Mesenchymal stem cell (in vitro differentiated cells and primary cell): ENCODE data around the gene CEP55.

Source experiments
- DNase-seq: peaks from one replicate; pipeline ENCODE4 v3.0.0-alpha.2; 2013
- H2AFZ ChIP-seq: one replicate; pipeline ENCODE4 v1.6.1; 2013; ENCODE audit warnings: low read depth, mild to moderate bottlenecking, control low read depth, inconsistent platforms, low read length, moderate library complexity
- H2AK5ac ChIP-seq: 2 replicates; pipeline ENCODE4 v1.6.1; 2013; ENCODE audit warnings: low read length, moderate library complexity, mild to moderate bottlenecking, inconsistent platforms; ENCODE audit not compliant: severe bottlenecking
- H2BK120ac ChIP-seq: one replicate; pipeline ENCODE4 v1.6.1; 2013; ENCODE audit warnings: low read depth, mild to moderate bottlenecking, inconsistent platforms, low read length, moderate library complexity
- H2BK12ac ChIP-seq, 2 experiments: one replicate each; pipeline ENCODE4 v1.6.1; 2013; ENCODE audit warnings: inconsistent platforms in 2 of 2, low read length in 2 of 2, mild to moderate bottlenecking in 2 of 2, moderate library complexity in 2 of 2, control low read depth in 1 of 2
- H2BK15ac ChIP-seq: one replicate; pipeline ENCODE4 v1.6.1; 2013; ENCODE audit warnings: mild to moderate bottlenecking, low read depth, inconsistent platforms; ENCODE audit not compliant: poor library complexity, severe bottlenecking
- H2BK5ac ChIP-seq: 2 replicates; pipeline ENCODE4 v1.6.1; 2013; ENCODE audit warnings: low read depth, mild to moderate bottlenecking, low read length, control low read depth, inconsistent platforms; ENCODE audit not compliant: poor library complexity, severe bottlenecking
- H3K14ac ChIP-seq, 2 experiments: one replicate each; pipeline ENCODE4 v1.6.1; 2013; ENCODE audit warnings: inconsistent platforms in 2 of 2, low read length in 2 of 2, control low read depth in 1 of 2, mild to moderate bottlenecking in 1 of 2, moderate library complexity in 1 of 2
- H3K18ac ChIP-seq, 2 experiments: one replicate each; pipeline ENCODE4 v1.6.1; 2013; ENCODE audit warnings: inconsistent platforms in 2 of 2, low read length in 2 of 2, control low read depth in 1 of 2, low read depth in 1 of 2, mild to moderate bottlenecking in 1 of 2
- H3K23ac ChIP-seq, 2 experiments: one replicate each; pipeline ENCODE4 v1.6.1; 2013; ENCODE audit warnings: inconsistent platforms in 2 of 2, low read length in 2 of 2, mild to moderate bottlenecking in 2 of 2, moderate library complexity in 2 of 2, control low read depth in 1 of 2
- H3K27ac ChIP-seq: 2 replicates; pipeline ENCODE4 v1.5.1; 2013; ENCODE audit warnings: mild to moderate bottlenecking, moderate library complexity, low read length, control low read depth, inconsistent platforms; ENCODE audit not compliant: poor library complexity, severe bottlenecking
- H3K27me3 ChIP-seq, 2 experiments: 2 replicates each; pipeline versions ENCODE4 v1.6.1 to v1.7.0; 2013; ENCODE audit warnings: low read length in 2 of 2, mild to moderate bottlenecking in 2 of 2, moderate library complexity in 2 of 2, control low read depth in 1 of 2, inconsistent platforms in 1 of 2; ENCODE audit not compliant: control insufficient read depth in 1 of 2, insufficient read depth in 1 of 2
- H3K36me3 ChIP-seq, 2 experiments: 2 replicates each; pipeline versions ENCODE4 v1.6.1 to v1.7.0; 2013; ENCODE audit warnings: low read length in 2 of 2, control low read depth in 1 of 2, inconsistent platforms in 1 of 2, low read depth in 1 of 2, mild to moderate bottlenecking in 1 of 2; ENCODE audit not compliant: insufficient read depth in 2 of 2, control insufficient read depth in 1 of 2
- H3K4ac ChIP-seq, 2 experiments: one replicate each; pipeline ENCODE4 v1.6.1; 2013; ENCODE audit warnings: inconsistent platforms in 2 of 2, low read length in 2 of 2, mild to moderate bottlenecking in 2 of 2, moderate library complexity in 2 of 2, control low read depth in 1 of 2, low read depth in 1 of 2
- H3K4me1 ChIP-seq: 2 replicates; pipeline ENCODE4 v1.6.1; 2013; ENCODE audit warnings: low read depth, low read length, control low read depth; ENCODE audit not compliant: control insufficient read depth, insufficient read depth
- H3K4me2 ChIP-seq: 2 replicates; pipeline ENCODE4 v1.6.1; 2013; ENCODE audit warnings: low read length, mild to moderate bottlenecking, inconsistent platforms; ENCODE audit not compliant: poor library complexity, severe bottlenecking
- H3K4me3 ChIP-seq, 2 experiments: 2 replicates each; pipeline versions ENCODE4 v1.5.1 to v1.7.0; 2013; ENCODE audit warnings: low read length in 2 of 2, mild to moderate bottlenecking in 2 of 2, control low read depth in 1 of 2, low read depth in 1 of 2; ENCODE audit not compliant: insufficient read depth in 1 of 2
- H3K79me1 ChIP-seq: replicated peaks from 2 replicates; pipeline ENCODE4 v1.6.1; 2013; ENCODE audit warnings: mild to moderate bottlenecking, control low read depth, low read length, inconsistent platforms; ENCODE audit not compliant: poor library complexity, severe bottlenecking
- H3K9ac ChIP-seq: 2 replicates; pipeline ENCODE4 v1.7.0; 2013; ENCODE audit warnings: mild to moderate bottlenecking, low read length, moderate library complexity
- H3K9me3 ChIP-seq: 2 replicates; pipeline ENCODE4 v1.7.0; 2013; ENCODE audit warnings: mild to moderate bottlenecking, low read length; ENCODE audit not compliant: control insufficient read depth
- H4K8ac ChIP-seq: one replicate; pipeline ENCODE4 v1.6.1; 2013; ENCODE audit warnings: inconsistent platforms, mild to moderate bottlenecking, low read length, moderate library complexity
- H4K91ac ChIP-seq: one replicate; pipeline ENCODE4 v1.6.1; 2013; ENCODE audit warnings: mild to moderate bottlenecking, low read length, inconsistent platforms
- WGBS: methylation state at CpG from one replicate; pipeline ENCODE4 v1.1.7; 2013; ENCODE audit warnings: mixed read lengths; 5-methylcytosine and 5-hydroxymethylcytosine counted together

Gene CEP55

DNA sequence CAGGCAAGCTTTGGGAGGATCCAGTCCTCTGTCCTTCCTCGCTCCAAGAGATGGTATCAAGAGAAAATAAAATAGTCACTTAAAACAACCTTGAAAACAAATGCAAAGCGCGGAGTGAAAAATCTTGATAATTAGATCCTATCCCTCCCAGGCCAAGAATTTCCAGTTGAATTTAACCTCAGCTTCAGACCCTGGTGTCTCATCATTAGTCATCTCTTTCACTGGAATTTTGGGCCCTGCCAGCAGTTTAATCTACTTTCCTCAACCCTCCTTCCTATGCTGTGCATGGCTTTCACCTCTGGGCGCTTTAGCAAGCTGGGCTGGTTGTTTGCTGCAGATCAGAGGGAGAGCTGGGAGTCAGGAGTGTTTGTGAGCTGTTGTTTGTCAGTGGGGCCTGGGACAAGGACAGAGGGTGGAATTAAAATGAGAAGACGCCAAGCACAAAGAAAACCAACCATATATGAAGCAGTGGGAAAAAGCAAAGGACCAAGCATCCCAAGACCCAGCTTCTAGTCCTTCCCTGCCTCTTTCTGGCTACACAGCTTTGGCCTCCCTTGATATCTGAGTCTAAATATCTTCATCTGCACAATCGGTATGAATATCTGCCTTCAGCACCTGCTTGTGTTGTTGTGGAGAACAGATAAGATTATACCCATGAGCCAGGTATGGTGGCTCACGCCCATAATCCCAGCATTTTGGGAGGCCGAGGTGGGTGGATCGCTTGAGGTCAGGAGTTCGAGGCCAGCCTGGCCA is 27.8 kb upstream of the CEP55 start:
- Histone ChIP-seq H3K9ac (peak overlapping the region; percentile 85), H3K9me3 (no peaks in the 10 kb centered on the region), H2BK5ac (peak overlapping the region; percentile 67), H3K79me1 (no peaks in the 10 kb centered on the region), H4K8ac (no peak overlapping the region), H3K4me3 (peak overlapping the region in 1 of 2 experiments; percentile 51), H3K23ac (no peak overlapping the region), H3K36me3 (peaks cover 25 to 30% of the 10 kb centered on the region in 2 experiments), H3K4ac (peak overlapping the region; percentile 39 to 89), H3K14ac (peak overlapping the region in 1 of 2 experiments; percentile 83), H4K91ac (no peak overlapping the region), H3K4me1 (peaks cover 30% of the 10 kb centered on the region), H2BK120ac (peak overlapping the region; percentile 74), H2AK5ac (peak overlapping the region; percentile 91), H3K27ac (peak overlapping the region; percentile 96), H2AFZ (no peak overlapping the region), H3K18ac (peak overlapping the region; percentile 56 to 59), H2BK15ac (peak overlapping the region; percentile 44), H3K27me3 (no peaks in the 10 kb centered on the region), H2BK12ac (peak overlapping the region; percentile 65 to 68), H3K4me2 (no peak overlapping the region)
- 45% methylated on average over 8 of the region's 10 CpGs for WGBS
- DNase-seq: peak; percentile 93

GRCh38 chr10:93469454-93469853 is 27.0 kb upstream of the CEP55 start:
- H3K27me3 ChIP-seq: no peaks in the 10 kb centered on the region
- peak overlapping the region; percentile 60 to 69 for H2BK12ac ChIP-seq
- H3K27ac ChIP-seq: peak overlapping the region; percentile 96
- H4K8ac ChIP-seq: peak overlapping the region; percentile 73
- H2BK120ac ChIP-seq: peak overlapping the region; percentile 82
- no peaks in the 10 kb centered on the region for H3K79me1 ChIP-seq
- H3K23ac ChIP-seq: peak overlapping the region in 1 of 2 experiments; percentile 75
- H3K36me3 ChIP-seq: peaks cover 23 to 37% of the 10 kb centered on the region in 2 experiments
- H3K4me3 ChIP-seq: no peak overlapping the region
- H3K9me3 ChIP-seq: no peaks in the 10 kb centered on the region
- WGBS: 93% methylated on average over 3 of the region's 3 CpGs
- no peak for DNase-seq
- peak overlapping the region; percentile 100 for H2BK15ac ChIP-seq
- H2BK5ac ChIP-seq: peak overlapping the region; percentile 89
- H2AFZ ChIP-seq: no peak overlapping the region
- H2AK5ac ChIP-seq: peak overlapping the region; percentile 100
- H3K4me2 ChIP-seq: no peak overlapping the region
- H3K9ac ChIP-seq: peak overlapping the region; percentile 85
- peak overlapping the region; percentile 70 to 96 for H3K18ac ChIP-seq
- peak overlapping the region in 1 of 2 experiments; percentile 96 for H3K14ac ChIP-seq
- H4K91ac ChIP-seq: peak overlapping the region; percentile 89
- peak overlapping the region; percentile 83 to 92 for H3K4ac ChIP-seq
- H3K4me1 ChIP-seq: peaks cover 30% of the 10 kb centered on the region

- Histone ChIP-seq H2BK5ac (peak overlapping the region; percentile 73), H2BK15ac (no peak overlapping the region), H3K27me3 (no peaks in the 10 kb centered on the region), H3K4me1 (peaks cover 28% of the 10 kb centered on the region), H3K79me1 (no peaks in the 10 kb centered on the region), H2BK12ac (peak overlapping the region in 1 of 2 experiments; percentile 88), H3K27ac (peak overlapping the region; percentile 84), H2AK5ac (peak overlapping the region; percentile 14), H3K9ac (peak overlapping the region; percentile 79), H2AFZ (no peak overlapping the region), H3K4ac (peak overlapping the region; percentile 18 to 80), H4K8ac (no peak overlapping the region), H3K36me3 (peaks cover 23 to 48% of the 10 kb centered on the region in 2 experiments), H3K14ac (no peak overlapping the region), H4K91ac (no peak overlapping the region), H3K4me3 (no peak overlapping the region), H3K18ac (peak overlapping the region; percentile 67 to 69), H2BK120ac (no peak overlapping the region), H3K23ac (no peak overlapping the region), H3K9me3 (no peaks in the 10 kb centered on the region), H3K4me2 (no peak overlapping the region)
- peak; percentile 98 for DNase-seq
- WGBS: 30% methylated on average over 5 of the region's 5 CpGs
These were observed 25.2 kb upstream of the CEP55 start for GRCh38 chr10:93471110-93471651.

DNA sequence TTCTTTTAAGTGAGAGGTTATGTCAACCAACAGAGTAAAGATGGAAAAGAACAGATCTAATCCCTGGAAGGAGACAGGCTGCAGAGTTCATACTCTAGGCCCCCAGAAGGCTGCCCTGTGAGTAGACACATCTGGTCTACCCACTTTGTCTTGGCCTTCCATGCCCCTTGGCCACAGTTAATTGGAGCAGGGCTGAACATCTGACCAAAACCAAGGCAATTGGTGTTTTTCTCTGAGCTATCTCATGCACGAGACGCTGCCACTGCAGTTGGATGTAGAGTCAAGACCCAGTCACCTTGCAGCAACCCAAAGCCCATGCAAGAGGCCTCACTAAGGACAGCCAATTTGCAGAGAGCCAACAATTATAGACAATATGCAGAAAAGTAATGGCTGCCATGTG is 23.3 kb upstream of the CEP55 start:
- H3K27me3 ChIP-seq: no peaks in the 10 kb centered on the region
- no peaks in the 10 kb centered on the region for H3K9me3 ChIP-seq
- H2BK5ac ChIP-seq: no peak overlapping the region
- H3K4me3 ChIP-seq: no peak overlapping the region
- H3K9ac ChIP-seq: peak overlapping the region; percentile 34
- peaks cover 21% of the 10 kb centered on the region for H3K4me1 ChIP-seq
- H3K4ac ChIP-seq: peak overlapping the region in 1 of 2 experiments; percentile 86
- peak overlapping the region in 1 of 2 experiments; percentile 6 for H3K14ac ChIP-seq
- peak overlapping the region; percentile 28 for H3K27ac ChIP-seq
- H3K79me1 ChIP-seq: no peaks in the 10 kb centered on the region
- peak overlapping the region; percentile 13 to 72 for H3K18ac ChIP-seq
- H3K23ac ChIP-seq: no peak overlapping the region
- H4K91ac ChIP-seq: no peak overlapping the region
- H3K36me3 ChIP-seq: peaks cover 16 to 47% of the 10 kb centered on the region in 2 experiments
- H3K4me2 ChIP-seq: no peak overlapping the region
- no peak for DNase-seq
- H4K8ac ChIP-seq: peak overlapping the region; percentile 56
- H2BK15ac ChIP-seq: no peak overlapping the region
- no peak overlapping the region for H2BK120ac ChIP-seq
- WGBS: 94% methylated on average over 2 of the region's 2 CpGs
- H2AFZ ChIP-seq: no peak overlapping the region
- H2AK5ac ChIP-seq: peak overlapping the region; percentile 55
- H2BK12ac ChIP-seq: peak overlapping the region; percentile 34 to 59
